ENCODE data around the gene C2orf81. TPM values are rescaled to one million over a fixed set of nuclear protein-coding genes. Genes with fewer than 3 reads are reported as not detected.

Gene C2orf81
- total RNA-seq, 4 donors from 2014 or later = 0.88 to 1.4 TPM; not detected in 2

GRCh38 chr2:74387346-74387745, 34.1 kb downstream of the C2orf81 start:
- no peak for TF ChIP-seq CTCF (IDR thresholded peaks at IDR 0.05; ENCODE audit: low read depth)

DNA sequence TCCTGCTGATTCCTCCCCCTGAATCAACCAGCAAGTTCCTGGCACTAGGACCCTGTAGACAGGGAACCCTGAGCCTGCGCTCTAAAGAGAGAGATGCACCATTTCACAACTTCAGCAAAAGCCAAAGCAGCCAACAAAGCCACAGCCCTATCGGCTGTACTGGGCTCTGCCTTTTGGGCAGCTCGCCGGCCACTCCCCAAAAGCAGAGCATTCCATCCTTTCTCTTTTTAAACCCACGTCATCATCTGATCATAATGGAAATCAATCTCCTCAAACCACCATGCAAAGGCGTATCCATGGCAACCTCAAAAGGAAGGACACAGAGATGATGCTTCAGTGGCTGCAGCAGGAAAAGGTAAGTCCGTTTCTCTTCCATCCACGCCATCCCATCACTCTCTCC, 36.0 kb downstream of the C2orf81 start:
- TF ChIP-seq CTCF (IDR thresholded peaks at IDR 0.05; ENCODE audit: low read depth) = no peak

DNA sequence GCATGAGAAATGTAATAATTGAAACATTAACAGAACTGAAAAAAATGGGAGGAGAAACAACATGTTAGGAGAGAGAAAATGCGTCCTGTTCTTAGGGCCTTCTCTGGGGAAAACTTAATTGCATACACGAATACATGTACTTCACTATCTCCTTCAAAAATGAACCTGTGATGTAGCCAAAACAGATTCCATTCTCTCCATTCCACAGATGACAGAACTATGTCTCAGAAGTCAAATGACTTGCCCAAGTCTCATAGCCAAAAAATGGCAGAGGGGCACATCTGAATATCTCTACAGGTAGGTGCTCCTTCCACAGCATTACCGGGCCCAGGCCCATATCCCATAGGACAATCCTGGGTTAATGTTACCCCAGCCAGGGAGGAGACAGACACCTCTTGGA, 37.4 kb downstream of the C2orf81 start:
- TF ChIP-seq CTCF (IDR thresholded peaks at IDR 0.05; ENCODE audit: low read depth) = no peak

DNA sequence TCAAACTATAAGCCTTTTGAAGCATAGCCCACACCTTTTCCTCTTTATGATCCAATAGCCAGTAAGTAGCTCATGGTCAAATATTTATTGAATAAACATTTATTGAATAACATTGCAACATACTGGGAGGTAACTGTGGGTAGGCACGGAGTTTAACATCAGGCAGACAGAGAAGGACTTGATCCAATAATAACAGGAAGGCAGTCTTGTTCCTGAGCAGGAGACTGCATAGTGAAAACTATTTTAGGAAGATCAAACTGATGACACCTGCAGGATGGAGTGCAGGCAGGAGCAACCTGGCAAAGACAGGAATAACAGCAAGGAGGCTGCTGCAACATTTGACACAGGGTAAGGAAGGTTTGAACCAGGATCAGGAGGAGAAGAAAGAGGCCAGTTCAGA, 38.2 kb downstream of the C2orf81 start:
- no peak for TF ChIP-seq CTCF (IDR thresholded peaks at IDR 0.05; ENCODE audit: low read depth)

DNA sequence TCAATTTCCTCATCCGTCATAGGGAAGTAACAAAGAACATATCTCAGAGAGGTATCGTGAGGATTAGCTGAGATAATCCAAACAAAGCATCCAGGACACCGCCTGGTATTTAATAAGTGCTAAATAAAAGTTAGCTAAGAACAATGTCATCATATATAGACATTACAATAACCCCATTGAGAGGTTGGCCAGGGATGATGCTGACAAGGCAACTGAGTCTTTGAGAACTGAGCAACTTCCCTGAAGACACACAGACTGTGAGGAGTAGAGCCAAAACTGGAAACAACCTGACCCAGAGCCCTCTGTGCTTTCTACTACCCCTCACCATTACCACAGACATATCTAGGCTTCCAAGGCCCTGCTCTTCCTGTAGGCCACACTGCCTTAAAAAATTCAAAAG, 39.7 kb downstream of the C2orf81 start:
- no peak for TF ChIP-seq CTCF (IDR thresholded peaks at IDR 0.05; ENCODE audit: low read depth)

- TF ChIP-seq CTCF (IDR thresholded peaks at IDR 0.05; ENCODE audit: low read depth) = no peak
Measured at GRCh38 chr2:74379851-74380789, 41.3 kb downstream of the C2orf81 start, which contains the start of gene DCTN1. TSS of gene DCTN1 (minus strand) at chr2:74380311. CDS start at chr2:74380037, 274 bp downstream.

GRCh38 chr2:74378007-74378406, 43.4 kb downstream of the C2orf81 start:
- TF ChIP-seq CTCF (IDR thresholded peaks at IDR 0.05; ENCODE audit: low read depth) = no peak
